Fibroblast of gingiva (primary cell): Measurements from ENCODE around the gene PARM1.

Experiments used
- DNase-seq: peaks from one replicate; pipeline ENCODE4 v3.0.0-alpha.2; 2011; ENCODE audit warnings: low read depth

PARM1 gene

DNA sequence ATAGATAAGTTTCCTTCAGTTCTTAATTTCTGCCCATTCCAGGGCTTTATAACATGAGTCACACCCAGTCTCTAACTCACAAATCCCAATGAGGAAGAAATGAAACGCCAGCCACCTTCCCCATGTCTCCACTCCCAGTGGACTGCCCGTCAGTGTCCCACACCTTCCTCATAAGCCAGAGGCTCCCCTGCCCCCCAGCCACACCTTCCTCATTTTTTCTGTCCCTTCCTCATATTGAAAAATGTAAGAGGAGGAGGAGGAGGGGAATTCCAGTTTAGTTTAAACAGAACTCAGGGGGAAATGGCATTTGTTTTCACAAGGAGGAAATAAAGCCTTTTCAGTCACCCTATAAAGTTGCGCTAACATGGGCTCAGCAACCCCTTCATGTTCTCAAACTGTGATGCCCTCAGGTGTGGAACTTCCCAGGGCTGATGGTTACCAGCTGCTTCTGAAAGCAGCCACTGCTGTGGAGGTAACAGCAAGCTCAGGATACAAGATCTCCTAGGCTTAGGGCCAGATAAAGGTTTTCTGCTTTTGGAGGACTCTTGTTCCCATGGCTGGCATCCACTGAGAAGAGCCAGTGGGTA is 97.8 kb downstream of the PARM1 start:
- DNase-seq = no peak

DNA sequence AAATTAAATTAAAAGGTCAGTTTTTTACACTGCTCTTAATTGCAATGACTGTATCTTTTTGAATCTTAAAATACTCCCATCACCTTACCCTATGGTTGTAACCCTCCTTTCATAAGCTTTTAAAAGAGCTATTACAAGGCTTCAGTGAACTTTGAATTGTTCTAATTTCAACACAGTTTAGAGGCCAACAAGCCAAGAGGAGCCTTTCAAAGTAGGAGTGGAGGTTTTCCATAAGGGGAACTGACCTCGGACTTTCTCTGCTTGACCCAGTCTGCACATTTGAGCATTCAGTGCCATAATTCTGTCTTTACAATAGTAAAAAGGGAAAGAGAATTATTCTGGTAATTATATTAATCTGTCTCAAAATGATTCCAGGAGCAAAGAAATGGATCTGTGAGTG is 98.9 kb downstream of the PARM1 start:
- no peak for DNase-seq

DNA sequence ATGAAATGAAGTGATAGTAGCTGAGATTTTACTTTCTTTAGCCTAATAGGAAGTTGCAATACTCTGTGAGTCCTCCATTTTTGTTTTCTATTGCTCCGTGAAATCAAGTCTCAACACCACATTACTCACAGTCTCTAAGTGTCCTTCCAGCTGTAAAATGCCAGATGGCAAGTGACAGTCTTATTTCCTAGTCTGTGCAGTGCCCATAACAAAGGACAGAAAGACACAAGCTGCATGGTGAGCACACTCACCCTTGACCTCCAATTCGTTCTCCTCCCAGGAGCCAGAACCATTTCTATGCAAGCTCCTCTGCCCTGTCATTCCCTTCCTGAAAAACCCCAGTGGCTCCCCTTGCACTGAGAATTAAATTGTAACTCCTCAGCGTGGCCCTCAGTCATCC is 101.6 kb downstream of the PARM1 start:
- no peak for DNase-seq

DNA sequence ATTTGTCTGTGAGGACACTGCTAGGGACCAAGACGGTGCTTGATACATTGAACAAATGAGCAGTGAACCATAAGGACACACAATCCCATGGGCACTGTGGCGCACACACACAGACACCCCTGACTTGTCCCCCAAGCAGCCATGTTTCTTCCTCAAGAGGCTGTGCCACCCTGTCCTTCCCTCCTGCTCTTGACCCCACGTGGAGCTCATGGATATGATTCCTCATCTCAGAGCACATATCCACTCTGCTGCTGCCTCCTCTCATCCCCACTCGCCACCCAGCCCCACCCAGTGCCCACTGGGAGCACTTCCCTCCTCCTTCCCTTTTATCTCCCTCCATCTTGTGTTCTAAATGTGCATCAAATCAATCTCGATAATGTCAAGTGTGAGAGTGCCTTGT is 102.4 kb downstream of the PARM1 start:
- no peak for DNase-seq

DNA sequence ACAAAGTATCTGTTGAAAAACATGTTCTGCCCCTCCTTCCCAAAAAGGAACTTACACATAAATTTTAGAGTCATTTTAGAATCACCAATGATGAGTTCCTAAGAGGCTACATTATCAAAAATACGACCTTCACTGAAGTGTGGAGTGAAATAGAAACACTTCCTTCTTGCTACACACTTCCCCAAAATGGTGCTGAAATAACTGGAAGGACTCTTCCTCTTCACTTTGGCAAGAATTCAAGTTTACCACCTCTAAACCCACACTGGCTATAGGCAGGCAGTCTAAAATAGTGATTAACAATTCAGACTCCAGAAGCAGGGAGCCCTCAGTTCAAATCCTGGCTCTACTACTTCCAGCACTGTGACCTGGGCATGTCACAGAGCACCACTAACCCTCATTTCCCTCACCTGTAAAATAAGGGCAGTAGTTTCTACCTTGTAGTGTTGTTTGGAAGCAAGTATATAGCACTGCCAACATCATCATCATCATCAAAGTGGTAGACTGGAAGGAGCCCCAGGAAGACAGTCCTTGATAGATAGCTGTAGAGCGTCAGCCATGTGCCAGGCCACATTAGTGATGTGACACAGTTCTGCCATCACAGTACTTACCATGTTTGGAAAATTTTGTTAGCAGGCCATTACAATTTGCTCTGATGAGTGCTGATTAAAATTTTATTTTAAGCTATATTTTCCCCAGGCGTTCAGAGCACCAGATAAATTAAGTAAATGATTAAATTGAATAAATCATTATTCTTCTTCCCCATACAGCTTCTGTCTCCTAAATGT is 103.3 kb downstream of the PARM1 start:
- no peak for DNase-seq

DNA sequence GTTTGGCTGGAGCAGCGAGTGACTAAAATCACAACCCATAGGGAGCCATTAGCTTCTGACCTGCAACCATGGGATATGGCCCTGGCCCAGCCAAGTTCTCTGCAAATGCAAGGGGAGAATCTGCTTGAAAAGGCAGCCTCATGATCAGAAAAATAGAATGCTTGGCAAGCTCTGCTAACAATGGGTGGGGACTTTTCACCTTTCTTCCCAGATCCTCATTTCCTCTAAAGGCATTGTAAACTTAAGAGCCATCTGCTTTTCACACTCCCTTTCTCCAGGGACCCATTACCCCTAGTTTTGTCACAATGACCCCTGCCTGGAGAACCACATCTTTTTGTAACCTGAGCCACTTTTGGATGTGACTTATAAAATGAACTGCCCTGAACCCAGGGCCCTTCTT is 104.3 kb downstream of the PARM1 start:
- no peak for DNase-seq

DNA sequence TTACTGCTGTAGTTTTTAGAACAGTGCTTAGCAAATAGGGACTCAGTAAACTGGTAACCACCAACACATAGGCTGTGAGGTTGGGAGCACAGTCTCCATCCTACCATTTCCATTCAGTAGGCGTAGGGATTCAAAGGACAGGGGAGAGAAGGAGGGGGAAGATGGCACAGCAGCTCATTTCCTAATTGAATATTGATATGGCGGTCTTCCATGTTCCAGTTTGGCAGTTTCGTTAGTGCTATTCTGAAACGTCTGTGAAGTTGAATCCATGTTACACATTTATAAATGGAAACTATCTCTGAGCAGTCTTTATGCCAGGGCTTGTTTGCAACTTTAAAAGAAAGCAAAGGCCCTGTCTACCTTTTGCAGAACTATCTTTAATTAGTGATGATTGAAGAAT is 105.5 kb downstream of the PARM1 start:
- no peak for DNase-seq

DNA sequence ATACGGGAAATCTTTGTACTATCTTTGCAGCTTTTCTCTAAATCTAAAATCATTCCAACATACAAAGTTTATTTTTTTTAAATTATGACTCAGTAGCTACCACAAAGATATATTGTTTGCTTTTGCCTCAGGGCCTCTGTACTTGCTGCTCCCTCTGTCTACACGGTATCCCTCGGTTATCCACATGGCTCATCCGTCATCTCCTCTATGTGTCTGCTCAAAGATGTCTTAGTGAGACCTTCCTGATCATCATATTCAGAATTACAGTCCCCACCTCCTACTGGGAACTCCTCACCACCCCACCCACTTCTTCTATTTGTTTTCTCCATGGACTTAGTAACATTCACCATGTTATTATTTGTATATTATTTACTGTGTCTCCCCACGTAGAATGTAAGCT is 107.8 kb downstream of the PARM1 start:
- DNase-seq = no peak

DNA sequence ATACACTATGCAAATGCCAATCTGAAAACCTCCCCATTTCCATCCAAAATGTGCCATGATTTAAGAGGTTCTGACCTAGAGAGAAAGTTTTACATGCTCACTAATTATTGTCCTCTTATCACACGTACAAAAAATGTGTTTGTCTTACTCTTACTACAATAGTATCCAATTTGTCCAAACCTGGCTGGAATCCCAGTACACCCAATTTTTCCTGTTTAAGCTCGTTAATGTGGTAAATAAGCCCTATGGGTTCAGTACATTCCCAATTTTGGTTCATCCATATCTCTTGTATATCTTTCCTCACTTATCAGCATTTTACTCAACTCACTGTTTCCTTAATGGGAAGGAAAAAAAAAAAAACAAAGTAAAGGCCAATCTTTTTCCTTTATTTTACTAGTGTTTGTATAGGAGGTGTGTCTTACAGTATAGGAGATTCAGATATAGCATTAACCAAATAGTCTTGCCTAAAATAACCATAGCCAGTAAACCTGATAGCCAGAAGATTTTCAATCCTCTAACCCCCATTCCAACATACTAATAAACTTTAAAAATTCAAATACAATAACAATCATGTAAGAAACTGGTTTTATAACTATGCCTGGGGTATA is 109.8 kb downstream of the PARM1 start:
- no peak for DNase-seq

DNA sequence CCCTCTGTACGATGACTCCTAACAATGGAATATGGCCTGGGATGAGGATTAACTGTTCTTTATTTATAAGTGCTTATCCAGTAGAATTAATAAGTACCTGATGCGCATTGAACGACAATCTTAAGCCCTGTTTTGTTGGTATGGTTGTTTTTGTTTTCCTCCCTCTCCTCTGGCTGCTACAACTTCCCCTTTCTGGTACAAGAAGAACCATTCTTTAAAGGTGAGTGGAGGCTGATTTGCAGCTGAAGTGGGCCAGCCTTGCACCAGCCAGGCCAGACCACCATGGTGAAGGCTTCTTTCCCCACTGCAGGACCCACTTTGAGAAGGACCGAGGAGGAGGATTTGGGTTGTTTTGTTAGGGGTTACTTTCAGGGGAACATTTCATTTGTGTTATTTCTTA is 113.3 kb downstream of the PARM1 start:
- no peak for DNase-seq

DNA sequence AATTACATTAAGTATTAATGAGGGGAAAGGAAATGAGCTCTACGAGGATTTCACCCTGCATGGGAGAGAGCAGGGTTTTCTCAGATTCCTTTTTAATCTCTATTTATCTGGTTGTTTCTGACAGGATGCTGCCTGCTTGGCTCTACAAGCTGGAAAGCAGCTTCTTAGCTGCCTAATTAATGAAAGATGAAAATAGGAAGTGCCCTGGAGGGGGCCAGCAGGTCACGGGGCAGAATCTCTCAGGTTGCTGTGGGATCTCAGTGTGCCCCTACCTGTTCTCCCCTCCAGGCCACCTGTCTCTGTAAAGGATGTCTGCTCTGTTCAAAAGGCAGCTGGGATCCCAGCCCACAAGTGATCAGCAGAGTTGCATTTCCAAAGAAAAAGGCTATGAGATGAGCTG is 113.7 kb downstream of the PARM1 start:
- DNase-seq = no peak

DNA sequence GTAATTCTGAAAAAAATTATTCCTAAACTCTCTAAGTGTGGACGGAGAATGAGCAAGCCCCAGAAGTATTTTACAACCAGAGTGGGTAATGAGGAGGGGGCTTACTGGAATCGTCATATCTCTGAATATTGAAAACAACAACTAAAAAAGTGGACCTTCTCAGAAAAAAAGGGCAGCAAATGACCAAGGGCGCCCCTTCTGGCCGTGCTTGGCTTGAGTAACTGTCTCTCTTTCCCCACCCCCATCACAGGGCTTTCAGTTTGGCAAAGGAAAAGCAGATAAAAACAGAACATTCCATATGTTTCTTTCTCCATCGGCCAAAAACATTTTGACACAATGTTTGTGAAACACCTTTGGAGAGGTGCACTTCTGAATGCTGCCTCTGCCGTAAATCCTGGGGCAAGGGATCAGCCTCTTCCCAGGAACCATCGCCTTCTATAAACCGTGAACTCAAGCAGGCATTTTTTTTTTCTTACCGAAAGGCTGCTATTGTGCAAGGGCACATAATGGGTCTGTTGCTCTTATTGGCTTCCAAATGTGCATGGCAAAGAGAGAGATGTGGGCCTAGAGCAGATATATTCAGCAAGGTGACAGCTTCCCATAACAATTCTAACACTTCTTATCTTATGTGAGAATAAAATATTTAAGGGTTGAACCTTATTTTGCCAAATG is 115.4 kb downstream of the PARM1 start:
- DNase-seq = no peak

DNA sequence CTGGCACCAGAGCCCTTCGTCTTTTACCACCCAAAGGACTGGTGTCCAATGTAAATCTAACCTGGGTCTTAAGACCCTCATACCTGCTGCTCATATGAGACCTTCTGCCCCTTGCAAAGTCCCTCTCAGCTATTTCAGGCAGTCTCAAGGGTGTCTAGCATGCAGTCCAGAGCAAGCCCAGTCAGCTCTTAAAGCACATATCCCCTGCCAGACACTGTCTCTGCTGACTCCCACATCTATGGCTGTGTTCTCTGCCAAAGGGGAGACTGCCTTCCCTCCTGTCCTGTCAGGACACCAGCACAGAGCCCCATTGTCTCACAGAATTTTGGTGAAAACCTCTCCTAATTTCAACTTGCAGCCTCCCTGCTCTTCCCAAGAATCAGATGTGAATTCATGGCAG is 118.5 kb downstream of the PARM1 start:
- DNase-seq = no peak

DNA sequence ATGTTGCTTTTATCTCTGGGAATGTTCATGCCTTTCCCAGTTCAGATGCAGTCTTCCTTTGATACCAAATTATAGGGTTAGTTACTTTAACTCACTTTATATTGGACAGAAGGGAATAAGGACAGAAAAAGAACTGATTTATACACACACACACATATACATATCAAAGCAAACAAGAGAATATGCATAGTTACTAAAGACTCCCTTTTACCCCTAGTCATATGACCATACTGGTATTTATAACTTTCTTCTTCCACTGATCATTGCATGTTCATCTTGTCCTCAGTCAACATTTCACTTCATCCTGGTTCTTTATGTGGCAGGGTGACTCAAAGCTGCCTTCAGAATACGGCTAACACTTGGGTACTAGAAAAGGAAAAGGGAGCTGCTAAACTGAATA is 120.4 kb downstream of the PARM1 start:
- DNase-seq = no peak

DNA sequence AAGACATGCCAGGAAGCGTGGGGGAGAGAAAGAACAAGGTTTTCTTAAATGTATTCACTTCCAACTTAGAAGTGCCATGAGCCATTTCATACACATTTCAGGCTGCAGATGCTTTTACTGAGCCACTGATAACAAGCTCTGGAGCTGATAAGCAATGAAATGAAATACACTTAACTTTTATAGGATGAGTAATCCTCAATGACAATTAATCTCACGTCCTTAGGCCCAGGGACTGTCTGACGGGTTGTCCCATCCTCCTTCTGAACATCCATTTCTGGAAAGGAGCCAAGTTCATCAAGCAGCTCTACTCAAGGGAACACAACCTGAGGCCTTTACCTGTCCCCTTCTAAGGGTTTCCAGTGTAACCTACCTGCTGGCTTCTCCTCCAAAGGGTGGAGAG is 121.2 kb downstream of the PARM1 start:
- DNase-seq = no peak

DNA sequence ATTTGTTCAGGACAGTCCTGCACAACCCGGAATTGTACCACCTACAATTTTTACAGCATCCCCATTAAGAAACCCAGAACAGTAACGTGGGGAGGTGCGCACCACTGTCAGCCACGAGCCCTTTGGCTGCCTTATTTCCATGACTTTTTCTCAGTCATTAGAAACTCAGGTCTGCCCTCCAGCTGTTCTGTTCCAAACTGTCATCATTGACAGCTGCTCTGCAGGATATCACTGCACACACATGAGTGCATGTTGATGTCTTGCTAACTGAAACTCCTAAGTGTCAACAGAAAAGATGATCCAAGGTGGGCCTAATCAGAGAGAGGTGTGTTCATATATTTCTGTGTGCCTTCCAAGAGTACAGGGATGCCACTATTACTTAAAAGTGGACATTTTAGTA is 123.4 kb downstream of the PARM1 start:
- no peak for DNase-seq

DNA sequence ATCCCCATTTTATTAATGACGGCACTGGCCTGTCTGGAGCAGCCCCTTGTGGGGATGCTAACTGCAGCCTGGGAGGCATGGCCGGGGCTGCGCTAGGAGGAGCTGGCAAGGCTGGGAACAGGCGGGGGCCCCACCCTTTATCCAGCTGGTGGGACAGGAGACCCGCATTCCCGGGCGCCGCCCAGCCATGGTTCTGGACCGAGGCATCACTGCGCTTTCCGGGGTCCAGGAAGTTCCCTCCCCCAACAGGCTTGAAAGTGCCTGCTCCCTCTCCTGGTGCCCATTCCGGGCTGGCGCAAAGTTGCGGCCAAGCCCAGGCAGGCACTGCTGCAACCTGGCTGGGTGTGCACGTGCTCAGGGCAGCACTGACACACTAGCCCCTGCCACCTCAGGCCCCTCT is 124.5 kb downstream of the PARM1 start:
- no peak for DNase-seq

DNA sequence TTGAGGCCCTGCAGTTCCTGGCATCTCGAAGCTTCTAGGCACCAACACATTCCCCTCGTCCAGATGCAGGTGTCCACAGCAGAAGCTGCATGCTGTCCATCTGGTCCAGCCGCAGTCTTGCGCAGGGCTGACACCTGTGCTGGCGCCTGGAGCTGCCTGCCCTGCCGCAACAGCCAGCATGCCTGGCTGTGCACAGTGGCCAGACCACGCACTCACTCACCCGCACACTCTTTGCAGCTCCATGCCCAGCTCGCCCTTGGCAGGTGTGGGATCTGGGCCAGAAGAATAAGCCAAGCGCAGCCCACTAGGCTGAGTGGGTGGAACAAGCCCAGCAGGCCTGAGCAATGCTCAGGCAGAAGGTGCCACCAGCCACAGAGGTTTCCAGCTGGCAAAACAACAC is 125.6 kb downstream of the PARM1 start:
- DNase-seq = no peak

DNA sequence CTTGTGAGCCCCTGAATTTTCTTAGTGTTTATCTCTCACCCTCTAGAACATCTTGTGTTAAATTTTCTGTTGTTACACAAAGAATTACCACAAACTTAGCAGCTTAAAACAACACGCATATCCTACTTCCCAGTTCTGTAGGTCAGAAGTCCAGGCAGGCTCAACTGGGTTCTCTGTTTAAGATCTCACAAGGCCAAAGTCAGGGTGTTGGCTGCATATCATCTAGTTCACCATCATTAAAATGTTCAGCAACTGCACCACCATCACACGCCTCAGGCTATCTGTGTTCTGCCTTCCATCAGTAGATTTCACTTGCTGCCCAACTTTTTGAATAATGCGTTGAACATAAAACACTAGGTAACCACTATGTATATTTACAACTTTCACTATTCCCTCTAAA is 130.5 kb downstream of the PARM1 start:
- DNase-seq = no peak

DNA sequence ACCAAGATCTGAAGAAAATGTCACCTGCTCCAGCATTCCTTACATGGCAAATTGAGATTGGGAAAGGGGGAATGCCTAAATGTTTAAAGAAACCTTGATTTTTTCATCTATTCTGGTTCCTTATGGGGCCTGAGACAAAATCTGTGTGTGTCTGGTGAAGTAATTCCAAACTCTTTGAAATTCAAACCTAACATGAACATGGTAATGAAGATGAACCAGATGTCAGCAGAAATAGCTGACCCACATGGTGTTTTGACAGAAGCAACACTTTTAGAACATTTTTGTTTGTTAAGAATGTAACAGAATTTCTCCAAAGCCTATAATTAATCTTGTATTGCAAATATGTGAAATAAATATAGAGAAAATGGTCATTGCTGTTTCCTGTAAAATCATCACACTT is 133.0 kb downstream of the PARM1 start:
- no peak for DNase-seq

DNA sequence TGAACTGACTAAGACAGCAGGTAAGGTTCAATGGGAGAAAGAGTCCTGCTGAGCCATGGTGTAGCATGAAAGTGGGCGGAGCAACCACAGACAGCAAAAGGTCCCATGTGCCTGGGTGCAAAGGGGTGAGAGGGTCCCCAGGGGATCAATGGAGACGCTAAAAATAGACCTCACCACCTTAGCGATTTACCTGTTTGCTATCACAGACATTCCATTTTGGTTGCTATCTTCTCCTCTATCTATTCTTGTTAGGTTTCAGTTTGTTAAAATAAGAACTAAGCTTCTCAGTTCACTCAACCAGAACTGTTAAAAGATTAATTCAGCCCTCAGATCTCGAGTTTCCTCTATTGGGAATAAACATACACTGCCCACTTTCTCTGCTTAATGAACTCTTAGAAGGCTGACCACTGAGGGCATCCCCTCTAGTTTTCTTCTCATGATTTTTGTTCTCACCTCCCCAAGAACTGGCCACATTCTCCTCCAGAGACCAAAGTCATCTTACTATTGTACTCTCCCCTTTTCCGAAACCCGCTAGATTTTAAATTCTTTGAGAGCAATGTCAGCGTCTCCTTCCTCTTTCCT is 136.7 kb downstream of the PARM1 start:
- no peak for DNase-seq

DNA sequence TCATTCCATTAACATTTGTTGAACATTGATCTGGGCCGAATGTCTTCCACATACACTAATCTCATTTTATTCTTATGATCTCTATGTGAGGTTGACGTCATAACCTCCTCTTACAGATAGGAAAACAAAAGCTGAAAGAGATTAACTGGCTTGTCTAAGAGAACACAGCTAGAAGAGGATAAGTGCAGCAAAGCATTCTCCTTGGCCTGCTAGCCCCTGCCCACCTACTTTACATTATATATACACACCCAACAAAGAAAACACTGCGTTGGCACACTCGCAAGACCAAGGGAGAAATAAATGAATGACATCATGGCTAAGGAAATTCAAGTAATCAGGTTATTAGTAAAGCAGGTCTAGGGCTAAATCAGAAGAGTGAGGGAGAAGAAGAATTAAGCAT is 138.4 kb downstream of the PARM1 start:
- DNase-seq = no peak

DNA sequence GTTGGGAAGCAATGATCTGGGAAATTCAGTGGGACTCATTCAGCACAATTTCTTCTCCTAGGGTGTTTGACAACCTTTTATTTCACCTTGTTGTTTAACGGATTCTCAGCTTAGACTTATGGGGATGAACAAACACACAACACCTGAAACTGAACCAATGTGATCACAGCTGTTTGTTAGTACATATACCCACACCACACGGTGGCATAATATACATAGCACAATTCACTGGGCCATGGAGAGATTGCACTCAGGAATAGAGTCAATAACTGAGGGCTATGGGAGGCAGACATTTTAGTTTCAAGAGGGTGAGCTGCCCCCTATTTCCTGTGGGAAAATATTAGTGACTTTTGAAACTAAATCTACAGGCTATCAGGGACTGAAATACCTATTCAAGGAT is 148.0 kb downstream of the PARM1 start:
- no peak for DNase-seq
